Trophoblast cell (in vitro differentiated cells and primary cell): ENCODE results near the gene TRIM69.
"Not testable (repeated sequence)": the region's sequence is repeated elsewhere in the genome, so short reads cannot be mapped to it uniquely, and the experiment has no call there.

Experiments used
- DNase-seq, 2 donors: peaks; one replicate each; pipeline ENCODE4 v3.0.0-alpha.2; 2016
- H2AFZ ChIP-seq: 2 replicates; pipeline ENCODE4 v1.6.1; 2013; ENCODE audit warnings: low read length, moderate library complexity, mild to moderate bottlenecking; ENCODE audit not compliant: insufficient read depth, poor library complexity
- H2AK5ac ChIP-seq: 2 replicates; pipeline ENCODE4 v1.6.1; 2013; ENCODE audit warnings: mild to moderate bottlenecking, low read length
- H2BK120ac ChIP-seq: 2 replicates; pipeline ENCODE4 v1.6.1; 2013; ENCODE audit warnings: low read length, mild to moderate bottlenecking, moderate library complexity; ENCODE audit not compliant: insufficient read depth, poor library complexity
- H2BK12ac ChIP-seq: 2 replicates; pipeline ENCODE4 v1.6.1; 2013; ENCODE audit warnings: mild to moderate bottlenecking, low read length, moderate library complexity
- H2BK5ac ChIP-seq: 2 replicates; pipeline ENCODE4 v1.6.1; 2013; ENCODE audit warnings: low read length, low read depth, moderate library complexity, mild to moderate bottlenecking; ENCODE audit not compliant: poor library complexity
- H3K14ac ChIP-seq: 2 replicates; pipeline ENCODE4 v1.6.1; 2013; ENCODE audit warnings: mild to moderate bottlenecking, low read length
- H3K18ac ChIP-seq: 2 replicates; pipeline ENCODE4 v1.6.1; 2013; ENCODE audit warnings: mild to moderate bottlenecking, low read length
- H3K23ac ChIP-seq: 2 replicates; pipeline ENCODE4 v1.6.1; 2013; ENCODE audit warnings: low read length
- H3K27ac ChIP-seq: 2 replicates; pipeline ENCODE4 v1.5.1; 2013; ENCODE audit warnings: low read depth, mild to moderate bottlenecking, inconsistent platforms, low read length, moderate library complexity
- H3K27me3 ChIP-seq: 2 replicates; pipeline ENCODE4 v1.6.1; 2013; ENCODE audit warnings: inconsistent platforms, mild to moderate bottlenecking, low read length, moderate library complexity; ENCODE audit not compliant: insufficient read depth
- H3K36me3 ChIP-seq, 2 experiments: 1 replicate in 1 of 2; 2 replicates in 1 of 2; pipeline ENCODE4 v1.6.1; 2013; ENCODE audit warnings: low read length in 2 of 2, mild to moderate bottlenecking in 2 of 2, moderate library complexity in 1 of 2; ENCODE audit not compliant: insufficient read depth in 2 of 2, control insufficient read depth in 1 of 2
- H3K4ac ChIP-seq: 2 replicates; pipeline ENCODE4 v1.6.1; 2013; ENCODE audit warnings: low read depth, mild to moderate bottlenecking, low read length, moderate library complexity
- H3K4me1 ChIP-seq, 2 experiments: 1 replicate in 1 of 2; 2 replicates in 1 of 2; pipeline ENCODE4 v1.6.1; 2013; ENCODE audit warnings: low read length in 2 of 2, mild to moderate bottlenecking in 2 of 2, moderate library complexity in 1 of 2; ENCODE audit not compliant: insufficient read depth in 2 of 2, control insufficient read depth in 1 of 2
- H3K4me2 ChIP-seq: 2 replicates; pipeline ENCODE4 v1.6.1; 2013; ENCODE audit warnings: inconsistent platforms, mild to moderate bottlenecking, low read length, moderate library complexity
- H3K4me3 ChIP-seq: 2 replicates; pipeline ENCODE4 v1.5.1; 2013; ENCODE audit warnings: mild to moderate bottlenecking, low read depth, low read length, inconsistent platforms
- H3K79me1 ChIP-seq: one replicate; pipeline ENCODE4 v1.6.1; 2013; ENCODE audit warnings: low read length
- H3K79me2 ChIP-seq: 2 replicates; pipeline ENCODE4 v1.6.1; 2013; ENCODE audit warnings: low read length, mild to moderate bottlenecking; ENCODE audit not compliant: control insufficient read depth, insufficient read depth, poor library complexity
- H3K9ac ChIP-seq: 2 replicates; pipeline ENCODE4 v1.6.1; 2013; ENCODE audit warnings: mild to moderate bottlenecking, low read length
- H3K9me3 ChIP-seq: 2 replicates; pipeline ENCODE4 v1.6.1; 2013; ENCODE audit warnings: low read depth, mild to moderate bottlenecking, control low read depth, inconsistent platforms, low read length; ENCODE audit not compliant: insufficient read depth
- H4K12ac ChIP-seq: 2 replicates; pipeline ENCODE4 v1.6.1; 2013; ENCODE audit warnings: low read depth, mild to moderate bottlenecking, low read length, moderate library complexity
- H4K8ac ChIP-seq: 2 replicates; pipeline ENCODE4 v1.6.1; 2013; ENCODE audit warnings: low read depth, mild to moderate bottlenecking, low read length, moderate library complexity
- H4K91ac ChIP-seq: one replicate; pipeline ENCODE4 v1.6.1; 2013; ENCODE audit warnings: low read depth, mild to moderate bottlenecking, low read length, moderate library complexity
- WGBS: extraction: QIAGEN DNeasy Blood & Tissue Kit; methylation state at CpG from one replicate; pipeline ENCODE4 v1.1.7; 2013; ENCODE audit warnings: missing lambda C conversion rate; ENCODE audit not compliant: insufficient read length, insufficient coverage; ENCODE audit errors: extremely low coverage; 5-methylcytosine and 5-hydroxymethylcytosine counted together

TRIM69 gene

DNA sequence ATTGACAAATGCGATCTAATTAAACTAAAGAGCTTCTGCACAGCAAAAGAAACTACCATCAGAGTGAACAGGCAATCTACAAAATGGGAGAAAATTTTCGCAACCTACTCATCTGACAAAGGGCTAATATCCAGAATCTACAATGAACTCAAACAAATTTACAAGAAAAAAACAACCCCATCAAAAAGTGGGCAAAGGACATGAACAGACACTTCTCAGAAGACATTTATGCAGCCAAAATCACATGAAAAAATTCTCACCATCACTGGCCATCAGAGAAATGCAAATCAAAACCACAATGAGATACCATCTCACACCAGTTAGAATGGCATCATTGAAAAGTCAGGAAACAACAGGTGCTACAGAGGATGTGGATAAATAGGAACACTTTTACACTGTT lies 7.1 kb downstream of the TRIM69 start:
- not testable (repeated sequence) for H3K9me3 ChIP-seq, H3K36me3 ChIP-seq, H3K4me1 ChIP-seq, H2AFZ ChIP-seq, H3K27me3 ChIP-seq, H3K4ac ChIP-seq, H2BK12ac ChIP-seq, H3K18ac ChIP-seq, H2AK5ac ChIP-seq, H4K12ac ChIP-seq, H3K79me1 ChIP-seq, H3K4me2 ChIP-seq, H3K9ac ChIP-seq, H3K4me3 ChIP-seq, H3K23ac ChIP-seq, H4K91ac ChIP-seq, H3K14ac ChIP-seq, H3K27ac ChIP-seq, H2BK5ac ChIP-seq, H3K79me2 ChIP-seq, H2BK120ac ChIP-seq, DNase-seq, H4K8ac ChIP-seq
- no CpG with 5 or more reads among the region's 2 CpGs for WGBS

DNA sequence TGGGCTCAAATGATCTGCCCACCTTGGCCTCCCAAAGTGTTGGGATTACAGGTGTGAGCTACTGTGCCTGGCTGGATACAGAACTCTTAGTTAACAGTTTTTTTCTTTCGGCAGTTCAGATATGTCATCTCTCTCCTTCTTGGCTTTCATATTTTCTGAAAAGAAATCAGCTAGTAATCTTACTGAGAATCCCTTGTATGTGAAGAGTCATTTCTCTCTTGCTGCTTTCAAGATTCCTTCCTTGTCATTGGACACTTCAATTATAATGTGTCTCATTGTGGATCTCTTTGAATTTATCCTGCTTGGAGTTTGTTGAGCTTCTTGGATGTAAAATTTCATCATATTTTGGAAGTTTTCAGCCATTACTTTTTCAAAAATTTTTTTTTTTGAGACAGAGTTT lies 17.0 kb downstream of the TRIM69 start:
- no peak overlapping the region for H2AK5ac ChIP-seq
- H2BK120ac ChIP-seq: no peak overlapping the region
- no peaks in the 10 kb centered on the region for H3K79me2 ChIP-seq
- no peaks in the 10 kb centered on the region for H3K4me1 ChIP-seq
- H3K9me3 ChIP-seq: no peaks in the 10 kb centered on the region
- H4K12ac ChIP-seq: no peak overlapping the region
- DNase-seq: no peak
- H2AFZ ChIP-seq: no peak overlapping the region
- H3K18ac ChIP-seq: no peak overlapping the region
- no peak overlapping the region for H3K23ac ChIP-seq
- no CpG with 5 or more reads among the region's 1 CpG for WGBS
- no peak overlapping the region for H3K4me2 ChIP-seq
- H3K36me3 ChIP-seq: no peaks in the 10 kb centered on the region
- H3K79me1 ChIP-seq: no peaks in the 10 kb centered on the region
- no peak overlapping the region for H3K9ac ChIP-seq
- H4K8ac ChIP-seq: no peak overlapping the region
- no peak overlapping the region for H4K91ac ChIP-seq
- no peak overlapping the region for H3K27ac ChIP-seq
- no peak overlapping the region for H2BK12ac ChIP-seq
- H3K14ac ChIP-seq: no peak overlapping the region
- H3K4ac ChIP-seq: no peak overlapping the region
- no peak overlapping the region for H2BK5ac ChIP-seq
- no peaks in the 10 kb centered on the region for H3K27me3 ChIP-seq
- H3K4me3 ChIP-seq: no peak overlapping the region

GRCh38 chr15:44763187-44763586 lies 26.9 kb downstream of the TRIM69 start:
- Histone ChIP-seq H3K79me1 (no peaks in the 10 kb centered on the region), H4K91ac (no peak overlapping the region), H4K8ac (no peak overlapping the region), H3K4me1 (no peaks in the 10 kb centered on the region), H3K14ac (no peak overlapping the region), H3K27me3 (no peaks in the 10 kb centered on the region), H3K4ac (no peak overlapping the region), H3K79me2 (no peaks in the 10 kb centered on the region), H3K36me3 (no peaks in the 10 kb centered on the region), H2AK5ac (no peak overlapping the region), H3K9me3 (peaks cover 1% of the 10 kb centered on the region), H3K4me3 (no peak overlapping the region), H3K9ac (no peak overlapping the region), H3K27ac (no peak overlapping the region), H2AFZ (no peak overlapping the region), H3K23ac (no peak overlapping the region), H4K12ac (no peak overlapping the region), H3K18ac (no peak overlapping the region), H2BK120ac (no peak overlapping the region), H3K4me2 (no peak overlapping the region), H2BK12ac (no peak overlapping the region), H2BK5ac (no peak overlapping the region)
- no CpG with 5 or more reads among the region's 2 CpGs for WGBS
- DNase-seq: no peak

GRCh38 chr15:44763848-44764247 lies 27.5 kb downstream of the TRIM69 start:
- no peak overlapping the region for H2BK5ac ChIP-seq
- no peak for DNase-seq
- no peaks in the 10 kb centered on the region for H3K27me3 ChIP-seq
- no CpG with 5 or more reads among the region's 3 CpGs for WGBS
- no peaks in the 10 kb centered on the region for H3K4me1 ChIP-seq
- H4K91ac ChIP-seq: no peak overlapping the region
- H2AFZ ChIP-seq: no peak overlapping the region
- no peak overlapping the region for H2BK120ac ChIP-seq
- H3K18ac ChIP-seq: no peak overlapping the region
- no peak overlapping the region for H3K4me2 ChIP-seq
- H4K12ac ChIP-seq: no peak overlapping the region
- no peak overlapping the region for H3K14ac ChIP-seq
- no peaks in the 10 kb centered on the region for H3K36me3 ChIP-seq
- no peak overlapping the region for H3K27ac ChIP-seq
- no peak overlapping the region for H3K23ac ChIP-seq
- no peak overlapping the region for H3K4ac ChIP-seq
- no peak overlapping the region for H4K8ac ChIP-seq
- H2BK12ac ChIP-seq: no peak overlapping the region
- H3K4me3 ChIP-seq: no peak overlapping the region
- H3K9me3 ChIP-seq: peaks cover 1% of the 10 kb centered on the region
- H3K9ac ChIP-seq: no peak overlapping the region
- no peaks in the 10 kb centered on the region for H3K79me2 ChIP-seq
- H2AK5ac ChIP-seq: no peak overlapping the region
- H3K79me1 ChIP-seq: no peaks in the 10 kb centered on the region
